HG03520 (cell line): ENCODE results near the gene EPN2.
"Not testable (repeated sequence)": the region's sequence is repeated elsewhere in the genome, so short reads cannot be mapped to it uniquely, and the experiment has no call there.

Source experiments
- ATAC-seq: cut with Tn5 transposase; IDR thresholded peaks from one replicate; pipeline ENCODE4 v1.9.1; 2021; ENCODE audit warnings: mild to moderate bottlenecking, moderate library complexity; ENCODE audit not compliant: unreplicated experiment

Gene EPN2

GRCh38 chr17:19342611-19343255, 105.6 kb downstream of the EPN2 start:
- no peak for ATAC-seq

GRCh38 chr17:19343256-19343630, 106.1 kb downstream of the EPN2 start:
- ATAC-seq: no peak

- ATAC-seq: no peak
Observed at GRCh38 chr17:19343671-19344151, 106.5 kb downstream of the EPN2 start.

- ATAC-seq: no peak
Observed at GRCh38 chr17:19344311-19345066, 107.3 kb downstream of the EPN2 start.

- no peak for ATAC-seq
Observed at GRCh38 chr17:19345067-19345460, 107.9 kb downstream of the EPN2 start.

- no peak for ATAC-seq
Observed at GRCh38 chr17:19345486-19346350, 108.6 kb downstream of the EPN2 start.

GRCh38 chr17:19346351-19347255, 109.4 kb downstream of the EPN2 start:
- ATAC-seq: no peak

GRCh38 chr17:19347323-19348080, 110.3 kb downstream of the EPN2 start:
- ATAC-seq: no peak

- no peak for ATAC-seq
Observed at GRCh38 chr17:19348081-19348650, 111.0 kb downstream of the EPN2 start.

- no peak for ATAC-seq
Observed at GRCh38 chr17:19348806-19349205, 111.6 kb downstream of the EPN2 start.

- not testable (repeated sequence) for ATAC-seq
Observed at GRCh38 chr17:19353401-19353800, 116.2 kb downstream of the EPN2 start.

GRCh38 chr17:19354748-19355147, 117.6 kb downstream of the EPN2 start:
- ATAC-seq: no peak

- no peak for ATAC-seq
Observed at GRCh38 chr17:19357351-19357750, 120.2 kb downstream of the EPN2 start.

GRCh38 chr17:19357761-19358160, 120.6 kb downstream of the EPN2 start:
- ATAC-seq: no peak

GRCh38 chr17:19359151-19359550, 122.0 kb downstream of the EPN2 start:
- ATAC-seq: no peak

- ATAC-seq: no peak
Observed at GRCh38 chr17:19359856-19360255, 122.7 kb downstream of the EPN2 start.

GRCh38 chr17:19360772-19361171, 123.6 kb downstream of the EPN2 start:
- no peak for ATAC-seq

GRCh38 chr17:19361326-19361725, 124.2 kb downstream of the EPN2 start:
- ATAC-seq: no peak

- ATAC-seq: no peak
Observed at GRCh38 chr17:19361944-19362276, 124.7 kb downstream of the EPN2 start.
